Lower lobe of right lung (tissue), 2 donors: ENCODE results near the gene CREB3L2. TPM values are rescaled to one million over a fixed set of nuclear protein-coding genes. Genes with fewer than 3 reads are reported as not detected.
A peak's percentile ranks its signal among the peaks of the same experiment; 100 is the strongest.

Source experiments
- ATAC-seq, 2 donors: fragments of 200-7000 bp; cut with Tn5 transposase; one replicate each; pipeline ENCODE4 v1.9.1; 2020 to 2022; ENCODE audit warnings: mild to moderate bottlenecking in 2 of 2, moderate library complexity in 2 of 2
- DNase-seq: peaks from one replicate; pipeline ENCODE4 v3.0.0-alpha.2; 2020
- H3K27ac ChIP-seq: fragments of 200-600 bp; one replicate; pipeline ENCODE4 v1.8.0; 2022
- H3K27me3 ChIP-seq: fragments of 200-600 bp; one replicate; pipeline ENCODE4 v1.8.0; 2022; ENCODE audit warnings: low read depth
- H3K36me3 ChIP-seq: fragments of 200-600 bp; one replicate; pipeline ENCODE4 v1.8.0; 2022; ENCODE audit warnings: mild to moderate bottlenecking
- H3K4me1 ChIP-seq: fragments of 200-600 bp; one replicate; pipeline ENCODE4 v1.8.0; 2022
- H3K4me3 ChIP-seq: fragments of 200-600 bp; one replicate; pipeline ENCODE4 v1.8.0; 2022; ENCODE audit warnings: mild to moderate bottlenecking
- H3K9me3 ChIP-seq: fragments of 200-600 bp; one replicate; pipeline ENCODE4 v1.8.0; 2022
- intact Hi-C: fragments of 100-400 bp; cut with DNase I; formaldehyde crosslinking; loops from one replicate; pipeline ENCODE4 v1.11.0; 2022
- total RNA-seq: library from RNA; stranded (reverse); fragmentation: NEBNext Ultra II Directional; extraction: Animal tissue kit (Norgen Biotek cat#: 25700); gene quantifications from one replicate; pipeline ENCODE4 v1.2.1, GENCODE V29; 2021
- TF ChIP-seq, protein P1 (sequence below): fragments of 200-600 bp; IDR thresholded peaks from one replicate; pipeline ENCODE4 v1.8.0; 2022; ENCODE audit warnings: antibody characterized with exemption, mild to moderate bottlenecking
- donor health status: DM: no; HTN: yes; CAD: no; lungs with severe emphysema.

Gene CREB3L2
- total RNA-seq, 1 donor from 2014 or later = 48.9 TPM

DNA sequence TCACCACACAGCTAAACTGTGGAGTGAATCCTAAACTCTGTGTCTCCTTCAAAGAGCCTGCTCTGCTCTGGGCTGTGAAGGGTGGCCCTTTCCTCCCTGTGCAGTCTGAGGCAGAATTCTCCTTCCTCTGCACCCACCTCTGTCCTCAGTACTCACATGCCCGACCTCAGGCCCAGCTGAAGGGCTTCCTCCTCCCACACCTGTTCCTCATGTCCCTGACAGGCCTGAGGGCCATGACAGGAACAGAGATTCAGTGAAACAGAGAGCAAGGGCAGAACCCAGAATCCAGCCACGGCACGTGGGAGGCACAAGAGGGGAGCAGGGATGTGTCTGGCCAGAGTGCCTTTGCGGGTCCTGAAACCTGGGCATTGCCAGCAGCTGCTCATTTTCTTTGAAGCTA lies 13.9 kb downstream of the CREB3L2 start:
- DNase-seq (no peak), ATAC-seq (peak in 1 of 2 donors; percentile 24)
- Histone ChIP-seq H3K9me3 (no peaks in the 10 kb centered on the region), H3K4me1 (peaks cover 92% of the 10 kb centered on the region), H3K4me3 (no peak overlapping the region), H3K27ac (peak overlapping the region; percentile 60), H3K36me3 (no peaks in the 10 kb centered on the region), H3K27me3 (no peaks in the 10 kb centered on the region)
- intact Hi-C loops = no loop called here
- TF ChIP-seq, protein P1, sequence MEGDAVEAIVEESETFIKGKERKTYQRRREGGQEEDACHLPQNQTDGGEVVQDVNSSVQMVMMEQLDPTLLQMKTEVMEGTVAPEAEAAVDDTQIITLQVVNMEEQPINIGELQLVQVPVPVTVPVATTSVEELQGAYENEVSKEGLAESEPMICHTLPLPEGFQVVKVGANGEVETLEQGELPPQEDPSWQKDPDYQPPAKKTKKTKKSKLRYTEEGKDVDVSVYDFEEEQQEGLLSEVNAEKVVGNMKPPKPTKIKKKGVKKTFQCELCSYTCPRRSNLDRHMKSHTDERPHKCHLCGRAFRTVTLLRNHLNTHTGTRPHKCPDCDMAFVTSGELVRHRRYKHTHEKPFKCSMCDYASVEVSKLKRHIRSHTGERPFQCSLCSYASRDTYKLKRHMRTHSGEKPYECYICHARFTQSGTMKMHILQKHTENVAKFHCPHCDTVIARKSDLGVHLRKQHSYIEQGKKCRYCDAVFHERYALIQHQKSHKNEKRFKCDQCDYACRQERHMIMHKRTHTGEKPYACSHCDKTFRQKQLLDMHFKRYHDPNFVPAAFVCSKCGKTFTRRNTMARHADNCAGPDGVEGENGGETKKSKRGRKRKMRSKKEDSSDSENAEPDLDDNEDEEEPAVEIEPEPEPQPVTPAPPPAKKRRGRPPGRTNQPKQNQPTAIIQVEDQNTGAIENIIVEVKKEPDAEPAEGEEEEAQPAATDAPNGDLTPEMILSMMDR = no peak

DNA sequence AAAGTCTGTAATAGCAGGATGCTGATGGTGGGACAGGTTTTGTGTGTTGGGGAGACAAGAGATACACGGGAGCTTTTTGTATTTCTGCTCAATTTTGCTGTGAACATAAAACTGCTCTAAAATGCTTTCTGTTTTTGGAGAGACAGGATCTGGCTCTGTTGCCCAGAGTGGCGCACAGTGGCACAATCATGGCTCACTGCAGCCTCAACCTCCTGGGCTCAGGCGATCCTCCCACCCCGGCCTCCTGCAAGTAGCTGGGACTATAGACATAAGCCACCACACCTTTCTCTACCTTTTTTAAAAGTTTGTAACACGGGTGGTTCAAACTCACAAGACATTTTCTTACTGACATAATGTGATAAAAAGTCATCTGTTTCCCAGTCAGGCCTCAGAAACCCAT lies 14.3 kb downstream of the CREB3L2 start:
- peaks cover 88% of the 10 kb centered on the region for H3K4me1 ChIP-seq
- ATAC-seq = no peak
- intact Hi-C loops = no loop called here
- H3K9me3 ChIP-seq = no peaks in the 10 kb centered on the region
- no peaks in the 10 kb centered on the region for H3K27me3 ChIP-seq
- no peaks in the 10 kb centered on the region for H3K36me3 ChIP-seq
- TF ChIP-seq, protein P1 = no peak
- peak overlapping the region; percentile 60 for H3K27ac ChIP-seq
- DNase-seq = no peak
- H3K4me3 ChIP-seq = no peak overlapping the region

DNA sequence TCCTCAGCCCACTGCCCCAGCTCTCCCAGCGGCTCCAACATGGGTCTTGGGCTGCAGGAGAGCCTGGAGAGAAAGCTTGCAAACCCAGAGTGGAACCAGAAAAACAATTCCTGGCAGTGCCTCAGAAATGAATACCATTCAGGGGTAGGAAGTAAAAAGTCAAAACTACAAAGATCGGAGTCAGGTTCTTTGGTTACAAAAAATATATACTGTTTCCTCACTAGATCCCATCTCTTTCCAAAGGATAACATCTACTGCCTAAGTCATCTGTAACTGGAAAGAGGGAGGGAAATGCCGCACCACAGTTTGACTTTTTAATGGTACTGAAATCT lies 14.9 kb downstream of the CREB3L2 start:
- peak overlapping the region; percentile 60 for H3K27ac ChIP-seq
- DNase-seq (no peak), ATAC-seq (no peak)
- TF ChIP-seq, protein P1 = no peak
- no peak overlapping the region for H3K4me3 ChIP-seq
- intact Hi-C loops = no loop called here
- H3K4me1 ChIP-seq = peaks cover 84% of the 10 kb centered on the region
- no peaks in the 10 kb centered on the region for H3K36me3 ChIP-seq
- H3K27me3 ChIP-seq = no peaks in the 10 kb centered on the region
- no peaks in the 10 kb centered on the region for H3K9me3 ChIP-seq

DNA sequence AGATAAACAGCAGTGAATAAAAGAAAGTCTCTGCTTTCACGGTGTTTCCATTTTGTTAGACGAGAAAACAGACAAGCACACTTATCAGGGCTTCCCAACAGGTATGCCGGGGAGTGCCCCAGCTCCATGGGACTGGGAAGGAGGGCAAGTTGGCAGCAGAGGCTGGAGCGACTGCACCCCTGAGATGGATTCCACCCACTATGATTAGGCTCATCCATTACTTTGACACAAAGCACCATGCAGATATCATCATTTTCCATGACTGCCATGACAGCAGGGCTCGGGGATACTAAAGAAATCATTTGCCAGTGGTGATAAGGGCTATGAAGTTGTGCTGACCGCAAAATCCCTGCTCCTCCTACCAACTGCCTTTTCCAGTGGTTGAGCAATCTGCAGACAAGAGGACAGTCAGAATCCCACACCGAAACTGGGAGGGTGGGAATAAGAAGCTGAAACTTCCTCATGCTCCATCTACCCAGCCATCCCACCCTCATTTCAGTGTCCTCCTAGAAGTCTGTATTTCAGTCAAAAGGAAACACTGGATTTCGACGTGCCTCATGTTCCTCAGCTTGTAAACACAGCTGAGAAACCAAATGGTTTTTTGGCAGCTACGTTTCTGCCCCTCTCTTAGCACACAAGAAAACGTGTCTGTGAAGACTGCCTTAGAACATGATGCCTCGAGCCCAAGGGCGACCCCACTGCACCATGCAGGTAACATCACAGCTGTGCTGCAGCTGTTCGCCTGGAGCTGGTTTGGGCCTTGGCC lies 15.5 kb downstream of the CREB3L2 start:
- H3K27ac ChIP-seq = peak overlapping the region; percentile 60
- H3K36me3 ChIP-seq = no peaks in the 10 kb centered on the region
- TF ChIP-seq, protein P1 = no peak
- peak; percentile 35 to 42 for ATAC-seq
- H3K4me3 ChIP-seq = no peak overlapping the region
- no peaks in the 10 kb centered on the region for H3K9me3 ChIP-seq
- peaks cover 88% of the 10 kb centered on the region for H3K4me1 ChIP-seq
- no peaks in the 10 kb centered on the region for H3K27me3 ChIP-seq
- no peak for DNase-seq
- intact Hi-C loops = no loop called here

DNA sequence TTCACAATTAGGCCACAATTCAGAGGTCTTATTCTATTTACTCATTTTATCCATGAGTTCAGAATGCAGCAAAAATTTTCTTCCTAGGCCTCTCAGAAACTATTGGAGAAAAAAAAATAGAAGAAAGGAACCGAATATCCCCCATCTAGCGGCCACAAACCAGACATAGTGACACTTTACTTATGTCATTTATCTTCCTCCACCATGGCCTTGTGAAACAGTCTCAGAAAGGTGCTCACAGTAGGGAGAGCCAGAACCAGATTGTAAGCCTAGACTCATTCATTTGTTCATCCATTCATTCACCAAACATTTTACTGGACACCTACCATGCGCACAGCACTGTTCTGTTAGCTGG lies 16.0 kb downstream of the CREB3L2 start:
- no peak for DNase-seq
- TF ChIP-seq, protein P1 = no peak
- ATAC-seq = no peak
- Histone ChIP-seq H3K36me3 (no peaks in the 10 kb centered on the region), H3K4me1 (peaks cover 88% of the 10 kb centered on the region), H3K4me3 (no peak overlapping the region), H3K27me3 (no peaks in the 10 kb centered on the region), H3K27ac (peak overlapping the region; percentile 60), H3K9me3 (no peaks in the 10 kb centered on the region)
- intact Hi-C loops = no loop called here
